OCI-LY7 (cell line): Measurements from ENCODE around the gene C16orf74.

Experiments
- EZH2phosphoT487 ChIP-seq: fragments of 200-600 bp; sonication (generic); IDR thresholded peaks from 2 replicates; pipeline ENCODE4 v1.6.1; 2018; ENCODE audit warnings: low read depth, borderline replicate concordance, mild to moderate bottlenecking, mixed run types, antibody characterized with exemption, low read length, moderate library complexity, mixed read lengths
- TF ChIP-seq, protein P1 (sequence below): fragments of 200-600 bp; sonication (generic); conservative IDR thresholded peaks from 2 replicates; pipeline ENCODE4 v1.5.1; 2014; ENCODE audit warnings: mild to moderate bottlenecking, antibody characterized with exemption, low read length, moderate library complexity, mixed read lengths

GRCh38 chr16:85799497-85800320 is 48.8 kb upstream of the C16orf74 start, which contains the start of the genes COX4I1 and EMC8:
- TF ChIP-seq, protein P1, sequence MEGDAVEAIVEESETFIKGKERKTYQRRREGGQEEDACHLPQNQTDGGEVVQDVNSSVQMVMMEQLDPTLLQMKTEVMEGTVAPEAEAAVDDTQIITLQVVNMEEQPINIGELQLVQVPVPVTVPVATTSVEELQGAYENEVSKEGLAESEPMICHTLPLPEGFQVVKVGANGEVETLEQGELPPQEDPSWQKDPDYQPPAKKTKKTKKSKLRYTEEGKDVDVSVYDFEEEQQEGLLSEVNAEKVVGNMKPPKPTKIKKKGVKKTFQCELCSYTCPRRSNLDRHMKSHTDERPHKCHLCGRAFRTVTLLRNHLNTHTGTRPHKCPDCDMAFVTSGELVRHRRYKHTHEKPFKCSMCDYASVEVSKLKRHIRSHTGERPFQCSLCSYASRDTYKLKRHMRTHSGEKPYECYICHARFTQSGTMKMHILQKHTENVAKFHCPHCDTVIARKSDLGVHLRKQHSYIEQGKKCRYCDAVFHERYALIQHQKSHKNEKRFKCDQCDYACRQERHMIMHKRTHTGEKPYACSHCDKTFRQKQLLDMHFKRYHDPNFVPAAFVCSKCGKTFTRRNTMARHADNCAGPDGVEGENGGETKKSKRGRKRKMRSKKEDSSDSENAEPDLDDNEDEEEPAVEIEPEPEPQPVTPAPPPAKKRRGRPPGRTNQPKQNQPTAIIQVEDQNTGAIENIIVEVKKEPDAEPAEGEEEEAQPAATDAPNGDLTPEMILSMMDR: no peak
- TF ChIP-seq EZH2phosphoT487: no peak
